MM.1S (cell line): ENCODE results near the gene KPNA1.
A peak's percentile ranks its signal among the peaks of the same experiment; 100 is the strongest.

ENCODE experiments used
- DNase-seq: peaks from one replicate; pipeline ENCODE4 v3.0.0-alpha.2; 2015
- H2AFZ ChIP-seq: fragments of 300-600 bp; sonication (generic); 2 replicates; pipeline ENCODE4 v1.6.0; 2016; ENCODE audit warnings: antibody characterized with exemption, low read length
- H3F3A ChIP-seq: fragments of 300-600 bp; sonication (generic); 2 replicates; pipeline ENCODE4 v1.6.1; 2016; ENCODE audit warnings: mild to moderate bottlenecking, antibody characterized with exemption, low read length, moderate library complexity, mixed read lengths; ENCODE audit not compliant: insufficient read depth
- H3K27ac ChIP-seq: fragments of 300-600 bp; sonication (generic); 2 replicates; pipeline ENCODE4 v1.5.1; 2016; ENCODE audit warnings: mild to moderate bottlenecking, low read length
- H3K27me3 ChIP-seq: fragments of 300-600 bp; sonication (generic); replicated peaks from 2 replicates; pipeline ENCODE4 v1.6.0; 2016; ENCODE audit warnings: low read length; ENCODE audit not compliant: insufficient read depth
- H3K36me3 ChIP-seq: fragments of 300-600 bp; sonication (generic); replicated peaks from 2 replicates; pipeline ENCODE4 v1.6.1; 2016; ENCODE audit warnings: mild to moderate bottlenecking, low read length, mixed read lengths; ENCODE audit not compliant: insufficient read depth
- H3K4me1 ChIP-seq: fragments of 300-600 bp; sonication (generic); 2 replicates; pipeline ENCODE4 v1.6.1; 2016; ENCODE audit warnings: low read length, mixed read lengths
- H3K4me2 ChIP-seq: fragments of 300-600 bp; sonication (generic); 2 replicates; pipeline ENCODE4 v1.6.0; 2016; ENCODE audit warnings: low read depth, low read length
- H3K4me3 ChIP-seq: fragments of 300-600 bp; sonication (generic); 2 replicates; pipeline ENCODE4 v1.5.1; 2016; ENCODE audit warnings: low read length, mixed read lengths
- H3K79me2 ChIP-seq: fragments of 300-600 bp; sonication (generic); 2 replicates; pipeline ENCODE4 v1.6.1; 2016; ENCODE audit warnings: mixed run types, low read length, mixed read lengths
- H3K9ac ChIP-seq: fragments of 300-600 bp; sonication (generic); 2 replicates; pipeline ENCODE4 v1.6.1; 2016; ENCODE audit warnings: low read length, mixed read lengths
- H3K9me2 ChIP-seq: fragments of 300-600 bp; sonication (generic); replicated peaks from 2 replicates; pipeline ENCODE4 v1.6.1; 2016; ENCODE audit warnings: mild to moderate bottlenecking, low read length, mixed read lengths; ENCODE audit not compliant: insufficient read depth
- H3K9me3 ChIP-seq: fragments of 300-600 bp; sonication (generic); replicated peaks from 2 replicates; pipeline ENCODE4 v1.6.1; 2016; ENCODE audit warnings: mild to moderate bottlenecking, low read length, mixed read lengths; ENCODE audit not compliant: insufficient read depth
- H4K20me1 ChIP-seq: fragments of 300-600 bp; sonication (generic); 2 replicates; pipeline ENCODE4 v1.6.1; 2016; ENCODE audit warnings: mild to moderate bottlenecking, low read length, moderate library complexity, mixed read lengths; ENCODE audit not compliant: insufficient read depth
- CTCF ChIP-seq: fragments of 300-600 bp; sonication (generic); IDR thresholded peaks from 2 replicates; pipeline ENCODE4 v1.5.1; 2016; ENCODE audit warnings: antibody characterized with exemption, low read length, mixed read lengths
- EZH2 ChIP-seq: fragments of 300-600 bp; sonication (generic); optimal IDR thresholded peaks from 2 replicates; pipeline ENCODE3; 2017; ENCODE audit warnings: low read depth, mild to moderate bottlenecking, antibody characterized with exemption, low read length, mixed read lengths
- EZH2phosphoT487 ChIP-seq: fragments of 300-600 bp; sonication (generic); IDR thresholded peaks from 2 replicates; pipeline ENCODE4 v1.6.1; 2018; ENCODE audit warnings: antibody characterized with exemption, low read length

KPNA1 gene

GRCh38 chr3:122387709-122388108, 127.0 kb downstream of the KPNA1 start:
- no peaks in the 10 kb centered on the region for H3K9me3 ChIP-seq
- no peak for DNase-seq
- no peaks in the 10 kb centered on the region for H3K4me1 ChIP-seq
- no peak overlapping the region for H3K27ac ChIP-seq
- H3K4me3 ChIP-seq: no peak overlapping the region
- H3K9me2 ChIP-seq: no peaks in the 10 kb centered on the region
- no peak overlapping the region for H3K4me2 ChIP-seq
- no peak for TF ChIP-seq EZH2phosphoT487
- no peak for TF ChIP-seq EZH2
- no peak for TF ChIP-seq CTCF
- H3K36me3 ChIP-seq: no peaks in the 10 kb centered on the region
- H3K79me2 ChIP-seq: peaks cover 24% of the 10 kb centered on the region
- H3K27me3 ChIP-seq: no peaks in the 10 kb centered on the region
- no peak overlapping the region for H2AFZ ChIP-seq
- peaks cover 5% of the 10 kb centered on the region for H3F3A ChIP-seq
- no peak overlapping the region for H3K9ac ChIP-seq
- no peaks in the 10 kb centered on the region for H4K20me1 ChIP-seq

GRCh38 chr3:122383771-122384697, 130.7 kb downstream of the KPNA1 start, which contains the start of gene FAM162A:
FAM162A (plus strand) TSS chr3:122384182; CDS start chr3:122384266, 84 bp downstream.
- Histone ChIP-seq H2AFZ (peak within 1 kb of the TSS; percentile 93), H3K27ac (peak within 1 kb of the TSS; percentile 51; the same call in 1 of the 2 replicates), H3K27me3 (no peaks in the 10 kb centered on the region), H3K4me2 (peak within 1 kb of the TSS; percentile 95), H3K4me1 (peaks cover 7% of the 10 kb centered on the region; the same call in 1 of the 2 replicates), H3K9ac (peak within 1 kb of the TSS; percentile 68), H3K79me2 (peaks cover 53% of the 10 kb centered on the region), H3F3A (peaks cover 5% of the 10 kb centered on the region), H3K9me3 (no peaks in the 10 kb centered on the region), H3K9me2 (no peaks in the 10 kb centered on the region), H3K36me3 (no peaks in the 10 kb centered on the region), H4K20me1 (no peaks in the 10 kb centered on the region), H3K4me3 (peak within 1 kb of the TSS; percentile 87)
- DNase-seq: peak; percentile 97
- TF ChIP-seq EZH2: no peak
- TF ChIP-seq CTCF: peak; percentile 67
- no peak for TF ChIP-seq EZH2phosphoT487

GRCh38 chr3:122382888-122383666, 131.7 kb downstream of the KPNA1 start, which contains the start of gene MIX23:
MIX23 (minus strand) TSS chr3:122383231; CDS start chr3:122383224, 7 bp downstream.
- H4K20me1 ChIP-seq: no peaks in the 10 kb centered on the region
- peaks cover 62% of the 10 kb centered on the region for H3K79me2 ChIP-seq
- H3K9me3 ChIP-seq: no peaks in the 10 kb centered on the region
- H3K9me2 ChIP-seq: no peaks in the 10 kb centered on the region
- H3K27me3 ChIP-seq: no peaks in the 10 kb centered on the region
- peaks cover 7% of the 10 kb centered on the region; the same call in 1 of the 2 replicates for H3K4me1 ChIP-seq
- peaks cover 5% of the 10 kb centered on the region for H3F3A ChIP-seq
- DNase-seq: peak; percentile 88
- peak within 1 kb of the TSS; percentile 87 for H3K4me3 ChIP-seq
- peak within 1 kb of the TSS; percentile 95 for H3K4me2 ChIP-seq
- no peaks in the 10 kb centered on the region for H3K36me3 ChIP-seq
- TF ChIP-seq EZH2 (no peak), EZH2phosphoT487 (no peak), CTCF (no peak)
- H2AFZ ChIP-seq: peak within 1 kb of the TSS; percentile 93
- peak within 1 kb of the TSS; percentile 51; the same call in 1 of the 2 replicates for H3K27ac ChIP-seq
- peak within 1 kb of the TSS; percentile 68 for H3K9ac ChIP-seq
